GM23338 (cell line): ENCODE results near the gene BAIAP2. TPM values are rescaled to one million over a fixed set of nuclear protein-coding genes. Genes with fewer than 3 reads are reported as not detected.

ENCODE experiments used
- ATAC-seq: fragments of 200-7000 bp; cut with Tn5 transposase; 3 replicates; pipeline ENCODE4 v1.9.1; 2020
- DNase-seq: peaks from one replicate; pipeline ENCODE4 v3.0.0-alpha.2; 2015; ENCODE audit warnings: low spot score
- H2AFZ ChIP-seq: fragments of 200-600 bp; sonication (generic); 2 replicates; pipeline ENCODE4 v1.8.0; 2016; ENCODE audit warnings: antibody characterized with exemption, mild to moderate bottlenecking, moderate library complexity
- H3F3A ChIP-seq: fragments of 200-600 bp; sonication (generic); replicated peaks from 2 replicates; pipeline ENCODE4 v1.8.0; 2017; ENCODE audit warnings: antibody characterized with exemption, mixed run types, low read depth
- H3K27ac ChIP-seq: fragments of 200-600 bp; sonication (generic); 2 replicates; pipeline ENCODE4 v1.6.1; 2016; ENCODE audit warnings: low read depth
- H3K27me3 ChIP-seq: fragments of 200-600 bp; sonication (generic); 2 replicates; pipeline ENCODE4 v1.8.0; 2016; ENCODE audit warnings: mild to moderate bottlenecking, mixed run types, moderate library complexity; ENCODE audit not compliant: insufficient read depth
- H3K36me3 ChIP-seq: fragments of 200-600 bp; sonication (generic); 2 replicates; pipeline ENCODE4 v1.8.0; 2016; ENCODE audit warnings: mild to moderate bottlenecking; ENCODE audit not compliant: insufficient read depth
- H3K4me1 ChIP-seq: fragments of 200-600 bp; sonication (generic); 2 replicates; pipeline ENCODE4 v1.8.0; 2016; ENCODE audit warnings: mild to moderate bottlenecking, moderate library complexity; ENCODE audit not compliant: insufficient read depth
- H3K4me2 ChIP-seq: fragments of 200-600 bp; sonication (generic); 2 replicates; pipeline ENCODE4 v1.7.1; 2017; ENCODE audit warnings: mixed run types
- H3K4me3 ChIP-seq: fragments of 200-600 bp; sonication (generic); 2 replicates; pipeline ENCODE4 v1.6.1; 2016; ENCODE audit warnings: mixed run types
- H3K79me2 ChIP-seq: fragments of 200-600 bp; sonication (generic); replicated peaks from 2 replicates; pipeline ENCODE4 v1.8.0; 2017; ENCODE audit warnings: mild to moderate bottlenecking; ENCODE audit not compliant: insufficient read depth
- H3K9me2 ChIP-seq: fragments of 200-600 bp; sonication (generic); 2 replicates; pipeline ENCODE4 v1.8.0; 2017; ENCODE audit not compliant: insufficient read depth
- H4K20me1 ChIP-seq: fragments of 200-600 bp; sonication (generic); replicated peaks from 2 replicates; pipeline ENCODE4 v1.8.0; 2017; ENCODE audit warnings: mild to moderate bottlenecking; ENCODE audit not compliant: insufficient read depth
- H3K27ac Mint-ChIP-seq: 2 replicates; pipeline ENCODE4 v1.8.0; 2020; ENCODE audit warnings: inconsistent platforms, mild to moderate bottlenecking, moderate library complexity, mixed read lengths
- H3K27me3 Mint-ChIP-seq: 3 replicates; pipeline ENCODE4 v1.8.0; 2022; ENCODE audit warnings: low read depth, mild to moderate bottlenecking, moderate library complexity, mixed read lengths, inconsistent platforms; ENCODE audit not compliant: insufficient read depth, poor library complexity
- H3K36me3 Mint-ChIP-seq: 3 replicates; pipeline ENCODE4 v1.8.0; 2021; ENCODE audit warnings: low read depth, mild to moderate bottlenecking, inconsistent platforms, moderate library complexity, mixed read lengths
- H3K4me1 Mint-ChIP-seq: 3 replicates; pipeline ENCODE4 v1.8.0; 2020; ENCODE audit warnings: mild to moderate bottlenecking, inconsistent platforms, mixed read lengths
- H3K4me3 Mint-ChIP-seq: 3 replicates; pipeline ENCODE4 v1.8.0; 2021; ENCODE audit warnings: moderate library complexity, mild to moderate bottlenecking, inconsistent platforms, mixed read lengths
- H3K9me3 Mint-ChIP-seq: 3 replicates; pipeline ENCODE4 v1.8.0; 2020; ENCODE audit warnings: moderate library complexity, mild to moderate bottlenecking, inconsistent platforms, mixed read lengths
- CREB1 ChIP-seq: fragments of 250-450 bp; sonication (Bioruptor Pico); IDR thresholded peaks from 2 replicates; pipeline ENCODE4 v1.5.0; 2020; ENCODE audit warnings: low read depth, mild to moderate bottlenecking, moderate library complexity
- CTCF ChIP-seq, 2 experiments: fragments of 200-600 bp in 1 of 2; sonication (generic) in 1 of 2; conservative IDR thresholded peaks; 2 replicates each; pipeline versions ENCODE4 v1.5.1 to v1.6.1; 2016 to 2017; ENCODE audit warnings: antibody characterized with exemption in 2 of 2, low read depth in 2 of 2, mild to moderate bottlenecking in 2 of 2, moderate library complexity in 1 of 2
- ETS1 ChIP-seq: IDR thresholded peaks from 2 replicates; pipeline ENCODE4 v1.6.1; 2016; ENCODE audit warnings: antibody characterized with exemption
- EZH2phosphoT487 ChIP-seq: fragments of 200-600 bp; sonication (generic); IDR thresholded peaks from one replicate; pipeline ENCODE4 v1.8.1; 2018; ENCODE audit warnings: antibody characterized with exemption; ENCODE audit not compliant: unreplicated experiment
- POLR2AphosphoS5 ChIP-seq: IDR thresholded peaks from 2 replicates; pipeline ENCODE4 v1.6.1; 2016; ENCODE audit warnings: antibody characterized with exemption, low read depth
- REST ChIP-seq: IDR thresholded peaks from one replicate; pipeline ENCODE4 v1.6.1; 2018; ENCODE audit warnings: antibody characterized with exemption; ENCODE audit not compliant: unreplicated experiment
- STAT1 ChIP-seq: IDR thresholded peaks from one replicate; pipeline ENCODE4 v1.6.1; 2016; ENCODE audit warnings: antibody characterized with exemption; ENCODE audit not compliant: unreplicated experiment
- ZNF331 ChIP-seq: fragments of 250-450 bp; sonication (Bioruptor Pico); IDR thresholded peaks from 2 replicates; pipeline ENCODE4 v1.5.0; 2020; ENCODE audit warnings: low read depth, mild to moderate bottlenecking, moderate library complexity
- polyA plus RNA-seq: library from polyadenylated mRNA; unstranded; fragments of >200 nt; fragmentation: Nextera tagmentation; extraction: Ambion mirVana; gene quantifications from 2 replicates; pipeline ENCODE4 v1.2.1, GENCODE V29; 2016
- total RNA-seq: library from RNA; depleted of rRNA; stranded (reverse); fragments of >200 nt; shearing (Covaris generic); gene quantifications from 2 replicates; pipeline ENCODE4 v1.2.3, GENCODE V29; 2014

BAIAP2 gene
- total and polyA plus RNA-seq, 2 experiments from 2014 or later, result 21.7 to 22.7 TPM

- Mint-ChIP-seq H3K27ac (no peak overlapping the region), H3K27me3 (peaks cover 10% of the 10 kb centered on the region), H3K36me3 (no peaks in the 10 kb centered on the region), H3K4me3 (no peak overlapping the region), H3K4me1 (peaks cover 3% of the 10 kb centered on the region; the same call in 2 of the 3 replicates), H3K9me3 (no peaks in the 10 kb centered on the region)
- no peak for TF ChIP-seq ETS1
- TF ChIP-seq POLR2AphosphoS5, result no peak
- TF ChIP-seq CTCF (conservative IDR thresholded peaks at IDR 0.05; ENCODE audit: low read depth in 2 of 2), result 0 out of 4 replicates have a peak, but pooled peaks of 1 of the 2 experiments have one; percentile 6
- TF ChIP-seq STAT1, result no peak
- TF ChIP-seq CREB1 (CRISPR knock-in tag), result no peak
- no peak for TF ChIP-seq EZH2phosphoT487
- no peak for TF ChIP-seq REST
- TF ChIP-seq ZNF331 (CRISPR knock-in tag), result no peak
- peak overlapping the region; percentile 58 for H3K4me3 ChIP-seq
- H2AFZ ChIP-seq, result peak overlapping the region; percentile 63
- ATAC-seq (no peak), DNase-seq (no peak)
- H3K4me1 ChIP-seq, result no peaks in the 10 kb centered on the region
- peak overlapping the region; percentile 51; the same call in 1 of the 2 replicates for H3K4me2 ChIP-seq
- H3K27ac ChIP-seq, result no peak overlapping the region
- no peaks in the 10 kb centered on the region for H4K20me1 ChIP-seq
- no peaks in the 10 kb centered on the region for H3K9me2 ChIP-seq
- no peaks in the 10 kb centered on the region for H3K36me3 ChIP-seq
- H3K27me3 ChIP-seq, result no peaks in the 10 kb centered on the region
- H3K79me2 ChIP-seq, result no peaks in the 10 kb centered on the region
- H3F3A ChIP-seq, result no peaks in the 10 kb centered on the region
These were observed 85.2 kb downstream of the BAIAP2 start for GRCh38 chr17:81120149-81120484.
